ENCODE measurements around the gene GPRC5B.

- no peak for TF ChIP-seq POLR2A (IDR thresholded peaks at IDR 0.05)
- no peak for TF ChIP-seq CTCF (IDR thresholded peaks at IDR 0.05)
Observed at GRCh38 chr16:19881783-19882182, 2.9 kb downstream of the GPRC5B start.

Data from uterus (tissue), 2 donors.